ENCODE measurements around the gene RPL5.

The RPL5 gene

DNA sequence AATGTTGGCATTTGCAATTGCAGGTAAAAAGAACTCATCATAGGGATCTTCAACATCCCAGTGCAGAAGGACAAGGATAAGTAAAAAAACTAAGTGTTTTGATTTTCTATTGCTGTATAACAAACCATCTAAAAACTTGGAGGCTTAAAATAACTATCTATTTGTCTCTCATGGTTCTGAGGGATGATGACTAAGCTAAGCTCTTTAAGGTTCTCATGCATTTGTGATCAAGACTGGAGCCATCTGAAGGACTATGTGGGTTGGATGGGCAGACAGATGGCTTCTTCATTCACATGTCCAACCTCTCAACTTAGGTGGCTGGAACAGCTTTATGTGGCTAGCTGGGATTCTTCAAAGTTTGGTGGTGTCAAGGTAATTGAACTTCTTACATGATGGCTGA, 51.5 kb downstream of the RPL5 start:
- no peak for TF ChIP-seq ZNF70 (CRISPR knock-in tag; IDR thresholded peaks at IDR 0.05)
- TF ChIP-seq TCF4 (CRISPR knock-in tag; IDR thresholded peaks at IDR 0.05; ENCODE audit: borderline replicate concordance) = no peak

DNA sequence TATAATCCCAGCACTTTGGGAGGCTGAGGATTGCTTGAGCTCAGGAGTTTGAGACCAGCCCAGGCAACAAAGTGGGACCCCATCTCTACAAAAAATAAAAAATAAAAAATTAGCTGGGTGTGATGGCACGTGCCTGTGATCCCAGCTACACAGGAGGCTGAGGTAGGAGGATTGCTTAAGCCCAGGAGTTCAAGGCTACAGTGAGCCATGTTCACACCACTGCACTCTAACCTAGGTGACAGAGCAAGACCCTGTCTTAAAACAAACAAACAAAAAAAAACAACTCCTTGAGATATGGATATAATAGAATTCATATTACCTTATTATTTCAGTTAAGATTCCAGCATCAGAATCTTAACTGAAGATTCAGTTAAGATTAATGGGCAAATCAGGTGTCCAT, 52.4 kb downstream of the RPL5 start:
- no peak for ATAC-seq
- no peak for TF ChIP-seq ZNF70 (CRISPR knock-in tag; IDR thresholded peaks at IDR 0.05)
- no peak for TF ChIP-seq TOX (CRISPR knock-in tag; IDR thresholded peaks at IDR 0.05; ENCODE audit: borderline replicate concordance)
- no peak for TF ChIP-seq ESRRG (CRISPR knock-in tag; IDR thresholded peaks at IDR 0.05)

More for the DNA sequence above, 51.5 kb downstream of the RPL5 start:
- no peak for ATAC-seq

DNA sequence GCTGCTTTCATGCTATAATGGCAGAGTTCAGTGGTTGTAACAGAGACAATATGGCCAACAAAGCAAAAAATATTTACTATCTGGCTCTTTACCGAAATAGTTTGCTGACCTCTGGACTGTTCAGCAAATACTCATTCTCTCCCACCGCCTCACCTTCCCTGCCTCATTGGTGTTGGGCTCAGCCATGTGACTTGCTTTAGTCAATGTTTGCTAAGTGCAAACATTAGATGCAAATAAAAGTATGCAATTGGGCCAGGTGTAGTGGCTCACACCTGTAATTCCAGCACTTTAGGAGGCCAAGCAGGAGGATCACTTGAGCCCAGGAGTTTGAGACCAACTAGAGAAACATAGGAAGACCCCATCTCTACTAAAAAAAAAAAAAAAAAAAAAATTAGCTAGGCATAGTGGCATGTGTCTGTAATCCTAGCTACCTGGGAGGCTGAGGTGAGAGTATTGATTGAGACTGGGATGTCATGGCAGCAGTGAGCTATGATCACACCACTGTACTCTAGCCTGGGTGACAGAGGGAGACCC, 55.1 kb downstream of the RPL5 start:
- TF ChIP-seq CSDC2 (CRISPR knock-in tag; IDR thresholded peaks at IDR 0.05) (no peak), ZFP3 (CRISPR knock-in tag; IDR thresholded peaks at IDR 0.05) (no peak), SNAI2 (CRISPR knock-in tag; IDR thresholded peaks at IDR 0.05) (no peak), OSR1 (CRISPR knock-in tag; IDR thresholded peaks at IDR 0.05) (no peak), ZNF8 (CRISPR knock-in tag; IDR thresholded peaks at IDR 0.05) (no peak), ZNF70 (CRISPR knock-in tag; IDR thresholded peaks at IDR 0.05) (no peak), TOX (CRISPR knock-in tag; IDR thresholded peaks at IDR 0.05; ENCODE audit: borderline replicate concordance) (no peak), ZFP30 (CRISPR knock-in tag; IDR thresholded peaks at IDR 0.05) (no peak), ARNTL (CRISPR knock-in tag; IDR thresholded peaks at IDR 0.05; ENCODE audit: borderline replicate concordance, low read depth) (no peak), ESRRG (CRISPR knock-in tag; IDR thresholded peaks at IDR 0.05) (no peak), RARB (CRISPR knock-in tag; IDR thresholded peaks at IDR 0.05) (no peak), BACH2 (CRISPR knock-in tag; IDR thresholded peaks at IDR 0.05; ENCODE audit: borderline replicate concordance) (no peak), PPARA (CRISPR knock-in tag; IDR thresholded peaks at IDR 0.05; ENCODE audit: borderline replicate concordance) (no peak), ISL1 (CRISPR knock-in tag; IDR thresholded peaks at IDR 0.05) (no peak), ZC3H10 (CRISPR knock-in tag; IDR thresholded peaks at IDR 0.05) (no peak)
- TF ChIP-seq, protein P1, sequence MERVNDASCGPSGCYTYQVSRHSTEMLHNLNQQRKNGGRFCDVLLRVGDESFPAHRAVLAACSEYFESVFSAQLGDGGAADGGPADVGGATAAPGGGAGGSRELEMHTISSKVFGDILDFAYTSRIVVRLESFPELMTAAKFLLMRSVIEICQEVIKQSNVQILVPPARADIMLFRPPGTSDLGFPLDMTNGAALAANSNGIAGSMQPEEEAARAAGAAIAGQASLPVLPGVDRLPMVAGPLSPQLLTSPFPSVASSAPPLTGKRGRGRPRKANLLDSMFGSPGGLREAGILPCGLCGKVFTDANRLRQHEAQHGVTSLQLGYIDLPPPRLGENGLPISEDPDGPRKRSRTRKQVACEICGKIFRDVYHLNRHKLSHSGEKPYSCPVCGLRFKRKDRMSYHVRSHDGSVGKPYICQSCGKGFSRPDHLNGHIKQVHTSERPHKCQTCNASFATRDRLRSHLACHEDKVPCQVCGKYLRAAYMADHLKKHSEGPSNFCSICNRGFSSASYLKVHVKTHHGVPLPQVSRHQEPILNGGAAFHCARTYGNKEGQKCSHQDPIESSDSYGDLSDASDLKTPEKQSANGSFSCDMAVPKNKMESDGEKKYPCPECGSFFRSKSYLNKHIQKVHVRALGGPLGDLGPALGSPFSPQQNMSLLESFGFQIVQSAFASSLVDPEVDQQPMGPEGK (CRISPR knock-in tag; IDR thresholded peaks at IDR 0.05; ENCODE audit: borderline replicate concordance) = no peak
- TF ChIP-seq, protein P2, sequence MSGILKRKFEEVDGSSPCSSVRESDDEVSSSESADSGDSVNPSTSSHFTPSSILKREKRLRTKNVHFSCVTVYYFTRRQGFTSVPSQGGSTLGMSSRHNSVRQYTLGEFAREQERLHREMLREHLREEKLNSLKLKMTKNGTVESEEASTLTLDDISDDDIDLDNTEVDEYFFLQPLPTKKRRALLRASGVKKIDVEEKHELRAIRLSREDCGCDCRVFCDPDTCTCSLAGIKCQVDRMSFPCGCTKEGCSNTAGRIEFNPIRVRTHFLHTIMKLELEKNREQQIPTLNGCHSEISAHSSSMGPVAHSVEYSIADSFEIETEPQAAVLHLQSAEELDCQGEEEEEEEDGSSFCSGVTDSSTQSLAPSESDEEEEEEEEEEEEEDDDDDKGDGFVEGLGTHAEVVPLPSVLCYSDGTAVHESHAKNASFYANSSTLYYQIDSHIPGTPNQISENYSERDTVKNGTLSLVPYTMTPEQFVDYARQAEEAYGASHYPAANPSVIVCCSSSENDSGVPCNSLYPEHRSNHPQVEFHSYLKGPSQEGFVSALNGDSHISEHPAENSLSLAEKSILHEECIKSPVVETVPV (CRISPR knock-in tag; IDR thresholded peaks at IDR 0.05) = no peak
- TF ChIP-seq, protein P3, sequence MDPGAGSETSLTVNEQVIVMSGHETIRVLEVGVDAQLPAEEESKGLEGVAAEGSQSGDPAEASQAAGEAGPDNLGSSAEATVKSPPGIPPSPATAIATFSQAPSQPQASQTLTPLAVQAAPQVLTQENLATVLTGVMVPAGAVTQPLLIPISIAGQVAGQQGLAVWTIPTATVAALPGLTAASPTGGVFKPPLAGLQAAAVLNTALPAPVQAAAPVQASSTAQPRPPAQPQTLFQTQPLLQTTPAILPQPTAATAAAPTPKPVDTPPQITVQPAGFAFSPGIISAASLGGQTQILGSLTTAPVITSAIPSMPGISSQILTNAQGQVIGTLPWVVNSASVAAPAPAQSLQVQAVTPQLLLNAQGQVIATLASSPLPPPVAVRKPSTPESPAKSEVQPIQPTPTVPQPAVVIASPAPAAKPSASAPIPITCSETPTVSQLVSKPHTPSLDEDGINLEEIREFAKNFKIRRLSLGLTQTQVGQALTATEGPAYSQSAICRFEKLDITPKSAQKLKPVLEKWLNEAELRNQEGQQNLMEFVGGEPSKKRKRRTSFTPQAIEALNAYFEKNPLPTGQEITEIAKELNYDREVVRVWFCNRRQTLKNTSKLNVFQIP (CRISPR knock-in tag; IDR thresholded peaks at IDR 0.05; ENCODE audit: borderline replicate concordance, low read depth) = no peak
- TF ChIP-seq, protein P4, sequence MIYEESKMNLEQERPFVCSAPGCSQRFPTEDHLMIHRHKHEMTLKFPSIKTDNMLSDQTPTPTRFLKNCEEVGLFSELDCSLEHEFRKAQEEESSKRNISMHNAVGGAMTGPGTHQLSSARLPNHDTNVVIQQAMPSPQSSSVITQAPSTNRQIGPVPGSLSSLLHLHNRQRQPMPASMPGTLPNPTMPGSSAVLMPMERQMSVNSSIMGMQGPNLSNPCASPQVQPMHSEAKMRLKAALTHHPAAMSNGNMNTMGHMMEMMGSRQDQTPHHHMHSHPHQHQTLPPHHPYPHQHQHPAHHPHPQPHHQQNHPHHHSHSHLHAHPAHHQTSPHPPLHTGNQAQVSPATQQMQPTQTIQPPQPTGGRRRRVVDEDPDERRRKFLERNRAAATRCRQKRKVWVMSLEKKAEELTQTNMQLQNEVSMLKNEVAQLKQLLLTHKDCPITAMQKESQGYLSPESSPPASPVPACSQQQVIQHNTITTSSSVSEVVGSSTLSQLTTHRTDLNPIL (CRISPR knock-in tag; IDR thresholded peaks at IDR 0.05; ENCODE audit: low read depth) = no peak
- TF ChIP-seq, protein P5, sequence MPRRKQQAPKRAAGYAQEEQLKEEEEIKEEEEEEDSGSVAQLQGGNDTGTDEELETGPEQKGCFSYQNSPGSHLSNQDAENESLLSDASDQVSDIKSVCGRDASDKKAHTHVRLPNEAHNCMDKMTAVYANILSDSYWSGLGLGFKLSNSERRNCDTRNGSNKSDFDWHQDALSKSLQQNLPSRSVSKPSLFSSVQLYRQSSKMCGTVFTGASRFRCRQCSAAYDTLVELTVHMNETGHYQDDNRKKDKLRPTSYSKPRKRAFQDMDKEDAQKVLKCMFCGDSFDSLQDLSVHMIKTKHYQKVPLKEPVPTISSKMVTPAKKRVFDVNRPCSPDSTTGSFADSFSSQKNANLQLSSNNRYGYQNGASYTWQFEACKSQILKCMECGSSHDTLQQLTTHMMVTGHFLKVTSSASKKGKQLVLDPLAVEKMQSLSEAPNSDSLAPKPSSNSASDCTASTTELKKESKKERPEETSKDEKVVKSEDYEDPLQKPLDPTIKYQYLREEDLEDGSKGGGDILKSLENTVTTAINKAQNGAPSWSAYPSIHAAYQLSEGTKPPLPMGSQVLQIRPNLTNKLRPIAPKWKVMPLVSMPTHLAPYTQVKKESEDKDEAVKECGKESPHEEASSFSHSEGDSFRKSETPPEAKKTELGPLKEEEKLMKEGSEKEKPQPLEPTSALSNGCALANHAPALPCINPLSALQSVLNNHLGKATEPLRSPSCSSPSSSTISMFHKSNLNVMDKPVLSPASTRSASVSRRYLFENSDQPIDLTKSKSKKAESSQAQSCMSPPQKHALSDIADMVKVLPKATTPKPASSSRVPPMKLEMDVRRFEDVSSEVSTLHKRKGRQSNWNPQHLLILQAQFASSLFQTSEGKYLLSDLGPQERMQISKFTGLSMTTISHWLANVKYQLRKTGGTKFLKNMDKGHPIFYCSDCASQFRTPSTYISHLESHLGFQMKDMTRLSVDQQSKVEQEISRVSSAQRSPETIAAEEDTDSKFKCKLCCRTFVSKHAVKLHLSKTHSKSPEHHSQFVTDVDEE (CRISPR knock-in tag; IDR thresholded peaks at IDR 0.05) = no peak
- no peak for ATAC-seq
